Mononuclear cell (primary cell): ENCODE data around the gene EVI5. TPM values are rescaled to one million over a fixed set of nuclear protein-coding genes. Genes with fewer than 3 reads are reported as not detected.
"Not testable (repeated sequence)": the region's sequence is repeated elsewhere in the genome, so short reads cannot be mapped to it uniquely, and the experiment has no call there.

Experiments used
- H3K27me3 ChIP-seq: 2 replicates; pipeline ENCODE4 v1.6.0; 2011; ENCODE audit warnings: low read length, control low read depth; ENCODE audit not compliant: insufficient read depth
- H3K4me1 ChIP-seq: 2 replicates; pipeline ENCODE4 v1.5.1; 2011; ENCODE audit warnings: mild to moderate bottlenecking, low read length, control low read depth; ENCODE audit not compliant: insufficient read depth
- H3K4me3 ChIP-seq: 2 replicates; pipeline ENCODE4 v1.5.1; 2011; ENCODE audit warnings: mild to moderate bottlenecking, low read length, moderate library complexity
- H3K9me3 ChIP-seq: 2 replicates; pipeline ENCODE4 v1.5.1; 2011; ENCODE audit warnings: low read depth, mild to moderate bottlenecking, control low read depth, low read length
- total RNA-seq: library from RNA; depleted of rRNA; stranded (reverse); fragments of >200 nt; gene quantifications from one replicate; pipeline ENCODE4 v1.2.3, GENCODE V29; 2012

EVI5 gene
- total RNA-seq, 1 donor, result 16.9 TPM

- Histone ChIP-seq H3K9me3 (no peaks in the 10 kb centered on the region), H3K27me3 (no peaks in the 10 kb centered on the region), H3K4me1 (no peaks in the 10 kb centered on the region), H3K4me3 (no peak overlapping the region)
These were observed 257.2 kb downstream of the EVI5 start for GRCh38 chr1:92527670-92528069.

GRCh38 chr1:92524944-92525590, 259.8 kb downstream of the EVI5 start:
- H3K27me3 ChIP-seq, H3K9me3 ChIP-seq, H3K4me1 ChIP-seq, H3K4me3 ChIP-seq: not testable (repeated sequence)

GRCh38 chr1:92519043-92519442, 265.9 kb downstream of the EVI5 start:
- H3K9me3 ChIP-seq, result no peaks in the 10 kb centered on the region
- H3K4me1 ChIP-seq, result peaks cover 15% of the 10 kb centered on the region
- H3K4me3 ChIP-seq, result no peak overlapping the region
- no peaks in the 10 kb centered on the region for H3K27me3 ChIP-seq

GRCh38 chr1:92516574-92516973, 268.3 kb downstream of the EVI5 start:
- H3K9me3 ChIP-seq, result no peaks in the 10 kb centered on the region
- H3K27me3 ChIP-seq, result no peaks in the 10 kb centered on the region
- no peak overlapping the region for H3K4me3 ChIP-seq
- peaks cover 15% of the 10 kb centered on the region for H3K4me1 ChIP-seq

GRCh38 chr1:92515796-92516201, 269.1 kb downstream of the EVI5 start:
- H3K4me3 ChIP-seq, result no peak overlapping the region
- H3K9me3 ChIP-seq, result no peaks in the 10 kb centered on the region
- no peaks in the 10 kb centered on the region for H3K27me3 ChIP-seq
- H3K4me1 ChIP-seq, result peaks cover 15% of the 10 kb centered on the region

- Histone ChIP-seq H3K4me3 (no peak overlapping the region), H3K4me1 (peaks cover 15% of the 10 kb centered on the region), H3K27me3 (no peaks in the 10 kb centered on the region), H3K9me3 (no peaks in the 10 kb centered on the region)
These were observed 273.4 kb downstream of the EVI5 start for GRCh38 chr1:92511541-92511940.

- no peaks in the 10 kb centered on the region for H3K9me3 ChIP-seq
- H3K4me3 ChIP-seq, result no peak overlapping the region
- no peaks in the 10 kb centered on the region for H3K27me3 ChIP-seq
- H3K4me1 ChIP-seq, result no peaks in the 10 kb centered on the region
These were observed 275.3 kb downstream of the EVI5 start for GRCh38 chr1:92509619-92510018.

GRCh38 chr1:92505015-92505692, 279.8 kb downstream of the EVI5 start:
- Histone ChIP-seq H3K9me3 (no peaks in the 10 kb centered on the region), H3K4me1 (no peaks in the 10 kb centered on the region), H3K4me3 (no peak overlapping the region), H3K27me3 (no peaks in the 10 kb centered on the region)

- Histone ChIP-seq H3K4me3 (no peak overlapping the region), H3K9me3 (no peaks in the 10 kb centered on the region), H3K27me3 (no peaks in the 10 kb centered on the region), H3K4me1 (no peaks in the 10 kb centered on the region)
These were observed 280.5 kb downstream of the EVI5 start for GRCh38 chr1:92504291-92505014.

- no peaks in the 10 kb centered on the region for H3K4me1 ChIP-seq
- H3K9me3 ChIP-seq, result no peaks in the 10 kb centered on the region
- H3K27me3 ChIP-seq, result no peaks in the 10 kb centered on the region
These were observed 281.0 kb downstream of the EVI5 start for GRCh38 chr1:92503926-92504285.

GRCh38 chr1:92503043-92503925, 281.6 kb downstream of the EVI5 start:
- Histone ChIP-seq H3K4me3 (no peak overlapping the region), H3K4me1 (no peaks in the 10 kb centered on the region), H3K27me3 (no peaks in the 10 kb centered on the region), H3K9me3 (no peaks in the 10 kb centered on the region)

More at GRCh38 chr1:92503926-92504285, 281.0 kb downstream of the EVI5 start:
- no peak overlapping the region for H3K4me3 ChIP-seq

- H3K4me3 ChIP-seq, result no peak overlapping the region
- H3K9me3 ChIP-seq, result no peaks in the 10 kb centered on the region
- H3K27me3 ChIP-seq, result no peaks in the 10 kb centered on the region
- no peaks in the 10 kb centered on the region for H3K4me1 ChIP-seq
These were observed 282.7 kb downstream of the EVI5 start for GRCh38 chr1:92502247-92502646.

- Histone ChIP-seq H3K27me3 (no peaks in the 10 kb centered on the region), H3K4me3 (no peak overlapping the region), H3K4me1 (no peaks in the 10 kb centered on the region), H3K9me3 (no peaks in the 10 kb centered on the region)
These were observed 284.4 kb downstream of the EVI5 start for GRCh38 chr1:92500552-92500951.

GRCh38 chr1:92495392-92496063, 289.4 kb downstream of the EVI5 start:
- peaks cover 5% of the 10 kb centered on the region for H3K4me1 ChIP-seq
- no peaks in the 10 kb centered on the region for H3K27me3 ChIP-seq
- no peak overlapping the region for H3K4me3 ChIP-seq
- no peaks in the 10 kb centered on the region for H3K9me3 ChIP-seq
